ENCODE results near the gene IFNAR2.

- TF ChIP-seq, protein P1, sequence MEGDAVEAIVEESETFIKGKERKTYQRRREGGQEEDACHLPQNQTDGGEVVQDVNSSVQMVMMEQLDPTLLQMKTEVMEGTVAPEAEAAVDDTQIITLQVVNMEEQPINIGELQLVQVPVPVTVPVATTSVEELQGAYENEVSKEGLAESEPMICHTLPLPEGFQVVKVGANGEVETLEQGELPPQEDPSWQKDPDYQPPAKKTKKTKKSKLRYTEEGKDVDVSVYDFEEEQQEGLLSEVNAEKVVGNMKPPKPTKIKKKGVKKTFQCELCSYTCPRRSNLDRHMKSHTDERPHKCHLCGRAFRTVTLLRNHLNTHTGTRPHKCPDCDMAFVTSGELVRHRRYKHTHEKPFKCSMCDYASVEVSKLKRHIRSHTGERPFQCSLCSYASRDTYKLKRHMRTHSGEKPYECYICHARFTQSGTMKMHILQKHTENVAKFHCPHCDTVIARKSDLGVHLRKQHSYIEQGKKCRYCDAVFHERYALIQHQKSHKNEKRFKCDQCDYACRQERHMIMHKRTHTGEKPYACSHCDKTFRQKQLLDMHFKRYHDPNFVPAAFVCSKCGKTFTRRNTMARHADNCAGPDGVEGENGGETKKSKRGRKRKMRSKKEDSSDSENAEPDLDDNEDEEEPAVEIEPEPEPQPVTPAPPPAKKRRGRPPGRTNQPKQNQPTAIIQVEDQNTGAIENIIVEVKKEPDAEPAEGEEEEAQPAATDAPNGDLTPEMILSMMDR (IDR thresholded peaks at IDR 0.05; ENCODE audit: low read depth, low read length): no peak
- TF ChIP-seq POLR2A (IDR thresholded peaks at IDR 0.05; ENCODE audit: extremely low read depth, insufficient read length): no peak
- TF ChIP-seq MAX (IDR thresholded peaks at IDR 0.05; ENCODE audit: low read depth, low read length): no peak
- no peak for TF ChIP-seq MYC (IDR thresholded peaks at IDR 0.05; ENCODE audit: low read depth, low read length)
Measured at GRCh38 chr21:33251119-33251518, 21.4 kb downstream of the IFNAR2 start.

Data from NB4 (cell line).